GM19324 (cell line): ENCODE data around the gene DNAJB1.
"Not testable (repeated sequence)": the region's sequence is repeated elsewhere in the genome, so short reads cannot be mapped to it uniquely, and the experiment has no call there.

ENCODE experiments used
- ATAC-seq: cut with Tn5 transposase; IDR thresholded peaks from one replicate; pipeline ENCODE4 v1.9.1; 2021; ENCODE audit warnings: mild to moderate bottlenecking, moderate library complexity; ENCODE audit not compliant: unreplicated experiment, low FRiP score

The DNAJB1 gene

GRCh38 chr19:14526423-14526822 is 8.2 kb upstream of the DNAJB1 start:
- no peak for ATAC-seq

DNA sequence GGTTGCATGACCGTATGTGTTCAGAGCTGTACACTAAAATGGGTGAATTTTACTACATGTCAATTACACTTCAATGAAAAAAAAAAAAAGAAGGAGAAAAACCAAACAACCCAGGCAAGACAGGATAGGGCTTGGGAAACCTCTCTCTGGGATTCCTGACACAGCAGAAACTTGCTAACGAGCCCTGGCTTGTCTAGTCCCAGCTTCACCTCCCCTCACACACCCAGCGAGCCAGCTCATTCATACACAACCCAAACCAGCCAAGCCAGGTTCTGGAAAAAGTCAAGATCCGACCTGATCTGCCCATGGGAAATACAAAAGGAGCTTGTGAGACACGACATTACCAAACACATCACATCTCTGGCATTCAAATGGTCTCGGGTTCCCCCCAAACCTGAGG is 7.5 kb upstream of the DNAJB1 start:
- no peak for ATAC-seq

DNA sequence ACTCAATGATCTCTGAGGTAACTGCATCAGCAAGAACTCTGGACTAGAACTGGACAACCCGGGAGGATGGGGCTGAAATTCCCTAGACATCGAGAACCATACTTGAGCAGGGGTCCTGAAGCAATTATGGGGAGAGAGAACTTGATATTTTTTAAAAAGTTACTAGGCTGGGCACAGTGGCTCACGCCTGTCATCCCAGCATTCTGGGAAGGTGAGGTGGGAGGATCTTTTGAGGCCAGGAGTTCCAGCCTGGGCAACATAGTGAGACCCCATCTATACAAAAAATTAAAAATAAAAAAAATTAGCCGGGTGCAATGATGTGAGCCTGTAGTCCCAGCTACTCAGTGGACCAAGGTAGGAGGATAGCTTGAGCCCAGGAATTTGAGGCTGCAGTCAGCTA is 2.3 kb upstream of the DNAJB1 start:
- ATAC-seq: no peak

DNA sequence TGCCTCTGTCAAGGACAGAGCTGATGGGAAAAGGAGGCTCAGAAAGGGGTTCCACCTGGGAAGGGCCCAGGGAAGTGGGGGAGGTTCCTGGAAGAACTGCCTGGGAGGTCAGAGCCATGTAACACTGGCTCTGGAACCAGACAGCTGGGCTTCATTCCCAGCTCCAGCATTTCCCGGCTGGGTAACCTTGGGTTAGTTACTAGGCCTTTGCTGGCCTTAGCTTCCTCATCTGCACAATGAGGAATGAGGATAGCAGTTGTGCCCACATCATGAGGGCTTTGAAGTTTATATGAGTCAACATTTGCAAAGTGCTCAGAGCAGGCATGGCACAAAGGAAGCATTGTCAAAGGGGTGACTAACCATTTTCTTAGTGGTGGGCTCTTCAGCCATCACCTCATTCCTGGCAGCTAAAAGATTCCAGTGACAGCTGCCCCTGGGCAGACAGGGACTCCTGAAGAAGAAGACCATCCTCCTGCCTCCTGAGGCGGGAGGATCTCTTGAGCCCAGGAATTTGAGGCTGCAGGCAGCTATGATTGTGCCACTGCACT is 1.7 kb upstream of the DNAJB1 start:
- no peak for ATAC-seq

GRCh38 chr19:14519245-14519859 is 1.2 kb upstream of the DNAJB1 start:
- ATAC-seq: no peak

DNA sequence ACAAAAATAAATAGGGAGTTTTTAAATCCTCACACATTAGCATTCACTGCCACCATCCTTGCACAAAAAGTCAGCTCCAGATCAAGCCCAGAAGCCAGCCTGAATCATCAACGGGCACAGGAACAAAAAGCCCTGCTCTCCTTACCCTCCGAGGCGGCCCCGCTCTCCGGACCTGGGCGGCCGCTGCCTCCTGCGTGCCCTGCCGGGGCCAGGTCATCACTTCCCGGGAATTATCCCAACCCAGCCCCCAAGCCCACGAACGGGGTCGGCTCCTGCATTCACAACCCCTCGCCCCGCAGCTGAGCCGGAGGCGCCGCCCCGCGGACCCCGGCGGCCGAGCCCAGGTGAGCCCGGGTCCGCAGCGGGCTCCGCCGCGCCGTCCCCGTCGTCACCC is 754 bp downstream of the DNAJB1 start:
- no peak for ATAC-seq

DNA sequence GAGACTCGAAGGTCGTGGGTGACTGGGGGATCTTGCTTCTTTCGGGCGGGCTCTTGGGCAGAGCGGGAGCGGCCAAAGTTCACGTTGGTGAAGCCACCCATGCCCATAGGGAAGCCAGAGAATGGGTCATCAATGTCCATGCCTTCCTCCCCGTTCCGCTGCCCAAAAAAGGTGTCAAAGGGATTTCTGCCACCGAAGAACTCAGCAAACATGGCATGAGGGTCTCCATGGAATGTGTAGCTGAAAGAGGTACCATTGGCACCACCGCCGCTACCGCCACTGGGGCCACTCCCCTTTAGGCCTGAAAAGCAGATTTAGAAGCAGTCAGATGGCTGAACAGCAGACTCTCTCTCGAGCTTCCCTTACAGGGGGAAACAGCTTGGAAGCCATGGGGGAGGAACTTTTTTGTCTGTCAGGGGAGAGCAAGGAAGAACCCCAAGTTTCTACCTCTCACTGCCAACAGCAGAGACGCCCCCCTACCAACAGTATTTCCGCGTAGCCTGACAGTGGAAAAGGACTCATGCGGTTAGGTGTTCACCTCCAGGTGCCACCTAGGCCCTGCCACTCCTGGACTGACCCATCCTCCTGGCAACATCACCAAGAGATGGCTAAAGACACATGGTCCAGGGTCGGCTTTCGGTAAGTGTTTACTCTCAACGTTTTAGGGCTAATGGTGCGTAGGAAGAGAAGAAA is 1.3 kb downstream of the DNAJB1 start:
- no peak for ATAC-seq

- no peak for ATAC-seq
Measured at GRCh38 chr19:14516048-14516534, 2.1 kb downstream of the DNAJB1 start.

- no peak for ATAC-seq
Measured at GRCh38 chr19:14515501-14516047, 2.6 kb downstream of the DNAJB1 start.

- ATAC-seq: no peak
Measured at GRCh38 chr19:14514215-14514863, 3.9 kb downstream of the DNAJB1 start.

DNA sequence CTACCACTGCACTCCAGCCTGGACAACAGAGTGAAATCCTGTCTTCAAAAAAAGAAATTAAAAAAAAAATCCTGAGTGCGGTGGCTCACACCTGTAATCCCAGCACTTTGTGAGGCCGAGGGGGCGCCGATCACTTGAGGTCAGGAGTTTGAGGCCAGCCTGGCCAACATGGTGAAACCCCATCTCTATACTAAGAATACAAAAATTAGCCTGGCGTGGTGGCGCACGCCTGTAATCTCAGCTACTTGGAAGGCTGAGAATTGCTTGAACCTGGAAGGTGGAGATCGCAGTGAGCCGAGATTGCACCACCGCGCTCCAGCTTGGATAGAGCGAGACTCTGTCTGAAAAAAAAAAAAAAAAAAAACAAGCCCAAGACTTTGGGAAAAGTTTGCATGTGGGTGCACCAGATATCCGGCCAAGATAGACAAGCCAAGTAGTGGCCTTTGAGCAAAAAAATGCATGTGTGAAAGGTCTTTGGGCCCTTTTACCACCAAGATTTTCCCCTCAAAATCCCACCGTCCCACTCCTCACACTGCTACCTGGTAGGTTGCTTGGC is 5.7 kb downstream of the DNAJB1 start:
- no peak for ATAC-seq

GRCh38 chr19:14511229-14511593 is 7.0 kb downstream of the DNAJB1 start:
- ATAC-seq: no peak

DNA sequence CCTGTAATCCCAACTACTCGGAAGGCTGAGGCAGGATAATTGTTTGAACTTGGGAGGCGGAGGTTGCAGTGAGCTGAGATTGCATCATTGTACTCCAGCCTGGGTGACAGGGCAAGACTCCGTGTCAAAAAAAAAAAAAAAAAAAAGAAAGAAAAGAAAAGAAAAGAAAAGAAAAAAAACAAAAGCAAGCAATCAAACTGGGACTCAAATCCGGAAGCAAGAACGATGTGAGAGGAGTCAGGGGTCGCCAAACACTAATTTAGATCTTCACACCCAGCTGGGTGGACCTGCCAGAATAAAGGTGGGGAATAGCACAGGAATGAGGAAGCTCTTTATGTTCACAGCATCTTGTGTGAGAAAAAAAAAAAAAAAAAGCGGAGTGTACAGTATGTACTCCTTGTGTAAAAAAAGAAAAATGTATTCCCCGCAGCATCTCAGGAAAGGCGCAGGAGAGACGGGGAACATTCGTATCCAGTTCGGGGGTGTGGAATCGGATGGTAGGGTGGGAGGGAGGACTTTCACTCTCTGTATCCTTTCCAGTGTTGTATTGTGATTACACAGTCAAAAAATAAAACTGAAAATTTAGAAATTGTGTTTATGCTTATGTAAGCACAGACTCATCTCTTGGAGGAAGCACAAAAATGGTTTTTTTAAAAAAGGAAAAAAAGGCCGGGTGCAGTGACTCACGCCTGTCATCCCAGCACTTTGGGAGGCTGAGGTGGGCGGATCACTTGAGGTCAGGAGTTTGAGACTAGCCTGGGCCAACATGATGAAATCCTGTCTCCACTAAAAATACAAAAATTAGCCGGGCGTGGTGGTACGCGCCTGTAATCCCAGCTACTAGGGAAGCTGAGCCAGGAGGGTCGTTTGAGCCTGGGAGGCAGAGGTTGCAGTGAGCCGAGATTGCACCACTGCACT is 7.6 kb downstream of the DNAJB1 start:
- no peak for ATAC-seq

GRCh38 chr19:14507704-14508542 is 10.3 kb downstream of the DNAJB1 start:
- ATAC-seq: no peak

GRCh38 chr19:14505488-14506239 is 12.5 kb downstream of the DNAJB1 start:
- ATAC-seq: no peak

DNA sequence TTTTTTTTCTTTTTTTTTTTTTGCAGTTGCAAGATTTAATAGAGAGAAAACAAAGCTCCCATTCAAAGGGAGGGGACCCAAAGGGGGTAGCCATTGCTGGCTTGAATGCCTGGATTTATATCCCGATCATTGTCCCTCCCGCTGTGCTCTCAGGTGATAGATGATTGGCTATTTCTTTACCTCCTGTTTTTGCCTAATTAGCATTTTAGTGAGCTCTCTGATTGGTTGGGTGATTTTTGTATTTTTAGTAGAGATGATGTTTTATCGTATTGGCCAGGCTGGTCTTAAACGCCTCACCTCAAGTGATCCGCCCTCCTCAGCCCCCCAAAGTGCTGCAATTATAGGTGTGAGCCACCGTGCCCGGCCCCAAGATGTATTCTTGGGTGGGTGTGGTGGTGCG is 13.6 kb downstream of the DNAJB1 start:
- not testable (repeated sequence) for ATAC-seq

DNA sequence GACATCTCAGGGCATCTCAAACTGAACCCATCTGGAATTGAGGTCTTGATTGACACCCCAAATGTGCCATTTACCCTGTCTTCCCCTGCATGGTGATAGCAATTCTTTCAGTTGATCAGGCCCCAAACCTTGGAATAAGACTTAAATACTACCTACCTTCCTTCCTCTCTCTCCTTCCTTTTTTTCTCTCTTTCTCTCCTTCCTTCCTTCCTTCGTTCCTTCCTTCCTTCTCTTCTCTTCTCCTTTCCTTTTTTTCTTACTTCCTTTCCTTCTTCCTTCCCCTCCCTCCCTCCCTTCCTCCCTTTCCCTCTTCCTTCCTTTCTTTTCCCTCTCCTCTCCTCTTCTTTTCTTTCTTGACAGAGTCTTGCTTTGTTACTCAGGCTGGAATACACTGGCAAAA is 14.9 kb downstream of the DNAJB1 start:
- ATAC-seq: no peak

- no peak for ATAC-seq
Measured at GRCh38 chr19:14502334-14503092, 15.7 kb downstream of the DNAJB1 start.
